Sigmoid colon (tissue), 7 donors: ENCODE results near the gene FHOD3. TPM values are rescaled to one million over a fixed set of nuclear protein-coding genes. Genes with fewer than 3 reads are reported as not detected.

Experiments used
- DNase-seq: peaks from one replicate; pipeline ENCODE4 v3.0.0-alpha.2; 2019
- H3K27ac ChIP-seq, 4 donors: fragments of 200-600 bp; sonication (generic); one replicate each; pipeline ENCODE4 v1.5.1; 2016 to 2019; ENCODE audit warnings: mild to moderate bottlenecking in 1 of 4
- H3K27me3 ChIP-seq, 3 donors: fragments of 200-600 bp; sonication (generic); one replicate each; pipeline ENCODE4 v1.5.1; 2019; ENCODE audit warnings: mild to moderate bottlenecking in 1 of 3
- H3K36me3 ChIP-seq, 4 donors: fragments of 200-600 bp; sonication (generic); one replicate each; pipeline ENCODE4 v1.5.1; 2016 to 2019
- H3K4me1 ChIP-seq, 4 donors: fragments of 200-600 bp; sonication (generic); one replicate each; pipeline ENCODE4 v1.5.1; 2017 to 2019
- H3K4me3 ChIP-seq, 4 donors: fragments of 200-600 bp; sonication (generic); one replicate each; pipeline ENCODE4 v1.5.1; 2017 to 2019; ENCODE audit warnings: mild to moderate bottlenecking in 2 of 4, moderate library complexity in 1 of 4
- H3K9me3 ChIP-seq, 4 donors: fragments of 200-600 bp in 3 of 4; sonication (generic) in 3 of 4; one replicate each; pipeline versions ENCODE4 v1.5.1 to v1.6.1; 2013 to 2019
- EP300 ChIP-seq, 4 donors: sonication (generic); formaldehyde crosslinking; IDR thresholded peaks; one replicate each; pipeline ENCODE4 v1.6.1; 2017; ENCODE audit warnings: antibody characterized with exemption in 4 of 4
- POLR2A ChIP-seq, 2 donors: fragments of 450-650 bp; IDR thresholded peaks; one replicate each; pipeline ENCODE4 v1.6.1; 2016; ENCODE audit warnings: antibody characterized with exemption in 2 of 2, mild to moderate bottlenecking in 2 of 2, moderate library complexity in 2 of 2
- POLR2AphosphoS5 ChIP-seq, 4 donors: sonication (generic); formaldehyde crosslinking; IDR thresholded peaks; one replicate each; pipeline ENCODE4 v1.6.1; 2017; ENCODE audit warnings: antibody characterized with exemption in 4 of 4
- WGBS, 2 donors: extraction: QIAGEN DNeasy Blood & Tissue Kit; methylation state at CpG; one replicate each; pipeline ENCODE4 v1.1.7; 2013; 5-methylcytosine and 5-hydroxymethylcytosine counted together
- intact Hi-C: fragments of 100-400 bp; cut with DNase I; formaldehyde crosslinking; loops from one replicate; pipeline ENCODE4 v1.15.1; 2023
- polyA plus RNA-seq, 3 donors: library from polyadenylated mRNA; stranded (reverse); fragments of 200-250 nt; gene quantifications; one replicate each; pipeline ENCODE4 v1.2.3, GENCODE V29; 2013
- total RNA-seq, 4 donors: library from RNA; depleted of rRNA; stranded (reverse); fragments of >200 nt; gene quantifications; one replicate each; pipeline ENCODE4 v1.1.0, GENCODE V29; 2016
- TF ChIP-seq, protein P1 (sequence below), 4 experiments: fragments of 450-650 bp in 3 of 4; fragments of 200-600 bp in 1 of 4; IDR thresholded peaks; one replicate each; pipeline ENCODE4 v1.5.1; 2016 to 2019; ENCODE audit warnings: antibody characterized with exemption in 4 of 4, mild to moderate bottlenecking in 3 of 4, moderate library complexity in 2 of 4
- donor health status: healthy with polysubstance abuse.
- donor health status: Bipolar disorder and iron deficiency.
- donor health status: healthy.

The FHOD3 gene
- total and polyA plus RNA-seq, 7 donors: 1.2 to 24.9 (median 9.5) TPM

DNA sequence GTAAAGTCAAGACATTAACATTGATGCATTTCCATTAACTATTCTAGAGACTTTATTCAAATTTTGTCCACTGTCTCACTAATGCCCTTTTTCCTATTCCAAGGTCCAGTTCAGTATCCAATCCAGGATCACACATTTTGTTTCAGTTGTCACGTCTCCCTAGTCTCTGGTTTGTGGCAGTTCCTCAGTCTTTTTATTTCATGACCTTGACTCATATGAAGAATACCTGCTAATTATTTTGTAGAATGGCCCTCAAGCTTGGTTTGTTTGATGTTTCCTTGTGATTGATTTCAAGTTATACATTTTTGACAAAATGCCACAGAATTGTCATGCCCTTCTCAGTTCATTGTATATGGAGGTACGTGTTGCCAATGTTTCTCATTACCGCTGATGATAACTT lies 145.2 kb downstream of the FHOD3 start:
- Histone ChIP-seq H3K36me3 (no peaks in the 10 kb centered on the region), H3K9me3 (no peaks in the 10 kb centered on the region), H3K27ac (peak overlapping the region in 2 of 4 donors; percentile 4 to 64), H3K27me3 (no peaks in the 10 kb centered on the region), H3K4me3 (no peak overlapping the region), H3K4me1 (peaks cover 0 to 35% (median 17%) of the 10 kb centered on the region in 4 donors)
- intact Hi-C loops: no loop called here
- DNase-seq: no peak
- WGBS, 2 donors: 95 to 96% methylated on average over 3 of the region's 3 CpGs
- TF ChIP-seq POLR2AphosphoS5 (IDR thresholded peaks at IDR 0.05): no peak
- no peak for TF ChIP-seq EP300 (IDR thresholded peaks at IDR 0.05)
- TF ChIP-seq, protein P1, sequence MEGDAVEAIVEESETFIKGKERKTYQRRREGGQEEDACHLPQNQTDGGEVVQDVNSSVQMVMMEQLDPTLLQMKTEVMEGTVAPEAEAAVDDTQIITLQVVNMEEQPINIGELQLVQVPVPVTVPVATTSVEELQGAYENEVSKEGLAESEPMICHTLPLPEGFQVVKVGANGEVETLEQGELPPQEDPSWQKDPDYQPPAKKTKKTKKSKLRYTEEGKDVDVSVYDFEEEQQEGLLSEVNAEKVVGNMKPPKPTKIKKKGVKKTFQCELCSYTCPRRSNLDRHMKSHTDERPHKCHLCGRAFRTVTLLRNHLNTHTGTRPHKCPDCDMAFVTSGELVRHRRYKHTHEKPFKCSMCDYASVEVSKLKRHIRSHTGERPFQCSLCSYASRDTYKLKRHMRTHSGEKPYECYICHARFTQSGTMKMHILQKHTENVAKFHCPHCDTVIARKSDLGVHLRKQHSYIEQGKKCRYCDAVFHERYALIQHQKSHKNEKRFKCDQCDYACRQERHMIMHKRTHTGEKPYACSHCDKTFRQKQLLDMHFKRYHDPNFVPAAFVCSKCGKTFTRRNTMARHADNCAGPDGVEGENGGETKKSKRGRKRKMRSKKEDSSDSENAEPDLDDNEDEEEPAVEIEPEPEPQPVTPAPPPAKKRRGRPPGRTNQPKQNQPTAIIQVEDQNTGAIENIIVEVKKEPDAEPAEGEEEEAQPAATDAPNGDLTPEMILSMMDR (IDR thresholded peaks at IDR 0.05): no peak
- no peak for TF ChIP-seq POLR2A (IDR thresholded peaks at IDR 0.05)

- WGBS, 2 donors: 76 to 91% methylated on average over 11 of the region's 11 CpGs
- H3K4me1 ChIP-seq: peaks cover 0 to 21% (median 12%) of the 10 kb centered on the region in 4 donors
- no peaks in the 10 kb centered on the region for H3K9me3 ChIP-seq
- no peaks in the 10 kb centered on the region for H3K36me3 ChIP-seq
- TF ChIP-seq EP300 (IDR thresholded peaks at IDR 0.05) (no peak), POLR2A (IDR thresholded peaks at IDR 0.05) (no peak), POLR2AphosphoS5 (IDR thresholded peaks at IDR 0.05) (no peak)
- TF ChIP-seq, protein P1 (IDR thresholded peaks at IDR 0.05): no peak
- no peak overlapping the region for H3K27ac ChIP-seq
- DNase-seq: no peak
- intact Hi-C loops: no loop called here
- H3K27me3 ChIP-seq: no peaks in the 10 kb centered on the region
- no peak overlapping the region for H3K4me3 ChIP-seq
Measured at GRCh38 chr18:36446059-36446458, 148.5 kb downstream of the FHOD3 start.

DNA sequence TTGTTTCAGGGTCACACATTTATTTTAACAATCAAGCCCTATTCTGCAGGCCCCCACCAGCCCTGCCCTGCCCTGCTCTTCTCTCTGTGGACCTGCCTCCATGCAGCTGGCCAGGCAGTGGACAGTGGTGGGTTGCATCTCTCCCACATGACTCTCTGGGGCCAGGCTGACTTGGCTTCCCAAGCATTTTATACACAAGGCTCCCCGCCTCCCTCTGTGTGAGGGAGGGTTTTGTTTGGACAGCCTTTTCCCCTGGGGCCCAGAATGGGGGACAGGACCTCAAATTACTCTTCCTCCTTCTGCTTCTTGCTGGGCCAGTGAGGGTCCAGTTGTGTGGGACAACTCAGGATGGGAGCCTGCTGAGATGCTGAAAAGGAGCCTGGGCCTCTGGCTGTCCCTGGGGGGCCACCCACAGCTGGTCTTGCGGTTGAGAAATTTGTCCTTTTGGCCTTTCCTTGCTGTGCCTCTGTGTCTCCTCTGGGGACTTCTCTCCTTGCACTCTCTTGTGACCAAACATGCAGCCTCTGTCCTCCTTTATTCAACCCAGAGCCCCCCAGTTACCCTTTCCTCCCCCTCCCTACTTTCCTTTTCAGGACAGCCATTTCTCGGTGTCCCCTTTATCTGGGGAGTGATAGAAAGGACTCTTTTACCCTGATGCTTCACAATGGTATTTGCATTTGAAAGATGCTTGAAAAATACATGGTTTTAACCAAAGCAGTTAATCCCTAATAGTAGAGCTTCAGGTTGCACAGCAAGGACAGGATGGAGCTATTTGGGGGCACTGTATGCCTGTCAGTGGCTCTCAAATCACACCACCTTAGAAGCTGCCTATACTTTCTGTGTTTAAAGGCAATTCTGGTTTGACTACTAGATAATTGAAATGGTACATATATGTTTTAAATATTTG lies 151.1 kb downstream of the FHOD3 start:
- H3K27ac ChIP-seq: no peak overlapping the region
- DNase-seq: no peak

GRCh38 chr18:36449451-36449850 lies 151.9 kb downstream of the FHOD3 start:
- Histone ChIP-seq H3K4me1 (peaks cover 0 to 4% (median 0%) of the 10 kb centered on the region in 4 donors), H3K4me3 (no peak overlapping the region), H3K27me3 (no peaks in the 10 kb centered on the region), H3K27ac (no peak overlapping the region), H3K36me3 (no peaks in the 10 kb centered on the region), H3K9me3 (no peaks in the 10 kb centered on the region)
- WGBS, 2 donors: 79 to 93% methylated on average over 2 of the region's 2 CpGs
- TF ChIP-seq POLR2AphosphoS5 (IDR thresholded peaks at IDR 0.05): no peak
- no peak for TF ChIP-seq POLR2A (IDR thresholded peaks at IDR 0.05)
- TF ChIP-seq EP300 (IDR thresholded peaks at IDR 0.05): no peak
- TF ChIP-seq, protein P1 (IDR thresholded peaks at IDR 0.05): no peak
- intact Hi-C loops: no loop called here
- no peak for DNase-seq

More for the DNA sequence above, 151.1 kb downstream of the FHOD3 start:
- Histone ChIP-seq H3K27me3 (no peaks in the 10 kb centered on the region), H3K36me3 (no peaks in the 10 kb centered on the region), H3K4me3 (no peak overlapping the region), H3K9me3 (no peaks in the 10 kb centered on the region), H3K4me1 (peaks cover 0 to 4% (median 0%) of the 10 kb centered on the region in 4 donors)
- intact Hi-C loops: no loop called here
- 87 to 96% methylated on average over 3 of the region's 3 CpGs for WGBS, 2 donors
- TF ChIP-seq POLR2A (IDR thresholded peaks at IDR 0.05): no peak
- no peak for TF ChIP-seq POLR2AphosphoS5 (IDR thresholded peaks at IDR 0.05)
- TF ChIP-seq, protein P1 (IDR thresholded peaks at IDR 0.05): no peak
- TF ChIP-seq EP300 (IDR thresholded peaks at IDR 0.05): no peak
